ENCODE data around the gene EPHB3.

DNA sequence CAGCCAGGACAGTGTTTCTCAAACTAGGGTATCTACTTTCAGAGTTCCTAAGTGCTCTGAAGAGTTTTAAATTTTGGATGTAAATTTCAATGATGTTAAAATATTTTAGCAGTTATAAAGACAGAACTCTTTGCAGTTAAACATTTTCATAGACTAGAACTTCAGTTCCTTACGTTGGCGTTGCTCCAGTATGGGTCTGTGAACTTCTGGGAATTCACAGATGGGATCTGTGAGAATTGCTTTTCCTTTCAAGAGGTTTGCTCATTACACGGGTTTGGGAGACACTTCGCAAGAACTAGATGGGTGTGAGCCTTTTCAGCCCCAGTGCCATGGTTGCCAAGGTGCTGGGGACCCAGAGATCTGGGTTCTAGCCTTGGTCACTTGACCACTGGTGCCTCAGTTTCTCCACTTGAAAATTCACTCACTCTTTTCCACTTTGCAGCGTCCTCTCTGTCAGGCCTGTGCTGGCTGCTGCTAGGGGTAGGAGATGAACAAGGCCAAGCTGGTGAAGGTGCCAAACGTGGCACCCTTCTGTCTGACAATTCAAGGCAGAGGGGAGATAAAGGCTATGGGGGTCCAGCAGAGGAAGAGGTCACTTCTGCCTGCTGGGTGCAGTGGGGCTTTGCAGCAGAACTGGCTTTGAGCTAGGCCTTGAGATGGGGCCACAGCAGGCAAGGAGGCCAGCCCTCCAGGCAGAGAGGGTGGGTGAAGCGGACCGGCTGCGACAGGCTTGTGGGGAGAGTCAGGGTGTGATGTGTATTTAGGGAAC lies 48.1 kb downstream of the EPHB3 start:
- TF ChIP-seq, protein P1, sequence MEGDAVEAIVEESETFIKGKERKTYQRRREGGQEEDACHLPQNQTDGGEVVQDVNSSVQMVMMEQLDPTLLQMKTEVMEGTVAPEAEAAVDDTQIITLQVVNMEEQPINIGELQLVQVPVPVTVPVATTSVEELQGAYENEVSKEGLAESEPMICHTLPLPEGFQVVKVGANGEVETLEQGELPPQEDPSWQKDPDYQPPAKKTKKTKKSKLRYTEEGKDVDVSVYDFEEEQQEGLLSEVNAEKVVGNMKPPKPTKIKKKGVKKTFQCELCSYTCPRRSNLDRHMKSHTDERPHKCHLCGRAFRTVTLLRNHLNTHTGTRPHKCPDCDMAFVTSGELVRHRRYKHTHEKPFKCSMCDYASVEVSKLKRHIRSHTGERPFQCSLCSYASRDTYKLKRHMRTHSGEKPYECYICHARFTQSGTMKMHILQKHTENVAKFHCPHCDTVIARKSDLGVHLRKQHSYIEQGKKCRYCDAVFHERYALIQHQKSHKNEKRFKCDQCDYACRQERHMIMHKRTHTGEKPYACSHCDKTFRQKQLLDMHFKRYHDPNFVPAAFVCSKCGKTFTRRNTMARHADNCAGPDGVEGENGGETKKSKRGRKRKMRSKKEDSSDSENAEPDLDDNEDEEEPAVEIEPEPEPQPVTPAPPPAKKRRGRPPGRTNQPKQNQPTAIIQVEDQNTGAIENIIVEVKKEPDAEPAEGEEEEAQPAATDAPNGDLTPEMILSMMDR (IDR thresholded peaks at IDR 0.05): no peak
- no peak for TF ChIP-seq POLR2A (IDR thresholded peaks at IDR 0.05)
